Measurements from ENCODE around the gene SEMA5A.

Gene SEMA5A

GRCh38 chr5:9058666-9059065, 487.2 kb downstream of the SEMA5A start:
- DNase-seq (ENCODE audit: low read depth) = no peak

GRCh38 chr5:9058161-9058560, 487.7 kb downstream of the SEMA5A start:
- no peak for DNase-seq (ENCODE audit: low read depth)

GRCh38 chr5:9057406-9058000, 488.4 kb downstream of the SEMA5A start:
- DNase-seq (ENCODE audit: low read depth) = no peak

DNA sequence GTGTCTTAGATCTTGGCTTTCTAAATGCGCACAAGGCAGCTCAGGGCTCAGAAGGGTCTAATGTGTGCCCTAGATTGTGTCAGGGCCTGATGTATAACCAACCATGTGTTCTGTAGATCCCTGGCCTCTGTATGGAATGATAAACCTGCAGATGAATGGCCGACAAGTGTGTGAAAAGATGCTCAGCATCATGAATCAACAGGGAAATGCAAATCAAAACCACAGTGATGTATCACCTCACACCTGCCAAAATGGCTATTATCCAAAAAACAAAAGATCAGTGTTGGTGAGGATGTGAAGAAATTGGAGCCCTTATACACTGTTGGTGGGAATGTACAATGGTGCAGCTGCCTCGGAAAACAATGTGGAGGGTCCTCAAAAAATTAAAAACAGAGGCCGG, 489.8 kb downstream of the SEMA5A start:
- DNase-seq (ENCODE audit: low read depth) = no peak

GRCh38 chr5:9054821-9055589, 490.9 kb downstream of the SEMA5A start:
- no peak for DNase-seq (ENCODE audit: low read depth)

- no peak for DNase-seq (ENCODE audit: low read depth)
Observed at GRCh38 chr5:9054322-9054721, 491.6 kb downstream of the SEMA5A start.

- no peak for DNase-seq (ENCODE audit: low read depth)
Observed at GRCh38 chr5:9052421-9052820, 493.5 kb downstream of the SEMA5A start.

DNA sequence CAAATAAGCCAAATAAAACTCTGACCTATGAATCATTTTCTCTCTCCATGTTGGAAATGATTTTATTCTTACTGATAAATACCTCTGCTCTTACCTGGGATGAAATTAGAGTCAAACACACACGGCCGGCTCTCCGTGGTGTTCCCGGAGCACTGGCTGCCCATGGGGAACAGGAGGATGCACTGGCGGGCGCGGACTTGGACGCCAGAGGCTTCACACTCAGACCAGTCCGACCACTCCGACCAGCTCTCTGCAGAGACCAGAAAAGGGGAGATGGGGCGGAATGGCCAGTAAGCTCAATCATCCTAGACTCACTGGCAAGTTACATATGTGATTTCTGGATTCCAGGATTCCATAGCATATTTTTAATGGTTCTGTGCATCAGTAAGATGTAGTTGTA, 494.1 kb downstream of the SEMA5A start:
- DNase-seq (ENCODE audit: low read depth) = no peak

- DNase-seq (ENCODE audit: low read depth) = no peak
Observed at GRCh38 chr5:9047932-9048331, 497.9 kb downstream of the SEMA5A start.

- DNase-seq (ENCODE audit: low read depth) = no peak
Observed at GRCh38 chr5:9046756-9047481, 499.0 kb downstream of the SEMA5A start.

DNA sequence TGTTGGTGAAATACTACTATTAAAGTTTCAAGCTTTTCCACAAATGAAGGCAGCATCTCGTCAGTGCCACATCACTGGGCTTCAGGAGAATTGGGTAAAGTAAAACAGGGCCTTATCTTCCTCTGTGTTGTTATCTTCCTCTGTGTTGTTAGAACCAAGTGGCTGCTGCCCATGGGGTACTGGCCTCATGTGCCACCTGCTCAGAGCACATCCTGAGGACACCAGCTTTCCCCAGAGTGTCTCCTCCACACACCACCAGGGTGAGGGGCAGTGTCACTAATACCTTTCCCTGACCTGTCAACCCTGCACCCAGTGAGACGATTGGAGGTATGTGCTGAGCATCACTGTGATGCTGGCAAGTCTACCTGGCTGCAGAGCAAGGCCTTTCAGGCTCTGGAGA, 499.9 kb downstream of the SEMA5A start:
- DNase-seq (ENCODE audit: low read depth) = no peak

DNA sequence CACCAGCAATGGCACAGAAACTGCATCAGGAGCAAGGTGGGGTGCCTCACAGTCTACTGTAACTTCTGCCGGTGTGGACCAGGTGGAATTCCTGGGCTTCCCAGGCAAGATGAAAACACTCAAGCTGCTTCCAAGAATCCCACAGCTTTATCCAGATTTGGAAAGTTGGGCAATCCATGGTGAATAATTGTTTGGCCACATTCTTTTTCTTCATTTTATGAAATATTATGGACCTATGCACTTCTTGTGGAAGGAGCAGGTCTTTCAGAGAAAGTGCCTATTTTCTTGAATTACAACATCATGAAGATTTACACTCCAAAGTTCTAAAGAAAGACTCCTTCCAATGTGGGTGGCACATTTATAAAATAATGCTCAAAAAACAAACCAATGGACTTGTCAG, 503.6 kb downstream of the SEMA5A start:
- no peak for DNase-seq (ENCODE audit: low read depth)

GRCh38 chr5:9040475-9040874, 505.4 kb downstream of the SEMA5A start:
- DNase-seq (ENCODE audit: low read depth) = no peak

DNA sequence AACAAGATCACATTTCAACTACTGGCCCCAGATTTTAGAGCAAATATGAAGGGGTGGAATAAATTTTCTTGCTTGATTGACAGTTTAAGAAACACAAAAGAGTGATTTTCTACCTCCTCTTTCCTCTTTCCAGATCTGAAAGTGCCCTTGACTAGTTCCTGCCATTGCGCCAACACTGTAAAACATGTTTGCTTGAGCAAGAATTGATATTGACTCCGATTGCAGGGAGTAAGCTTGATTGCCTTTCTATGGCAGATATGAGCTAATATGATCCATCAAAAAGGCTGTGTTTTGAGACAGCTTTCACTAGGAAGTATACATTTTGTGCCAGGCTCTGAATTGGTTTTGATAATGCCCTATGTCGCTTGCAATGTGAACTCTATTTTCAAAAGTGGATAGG, 508.8 kb downstream of the SEMA5A start:
- DNase-seq (ENCODE audit: low read depth) = no peak

GRCh38 chr5:9035346-9035745, 510.5 kb downstream of the SEMA5A start:
- no peak for DNase-seq (ENCODE audit: low read depth)

- no peak for DNase-seq (ENCODE audit: low read depth)
Observed at GRCh38 chr5:9034649-9035048, 511.2 kb downstream of the SEMA5A start.

DNA sequence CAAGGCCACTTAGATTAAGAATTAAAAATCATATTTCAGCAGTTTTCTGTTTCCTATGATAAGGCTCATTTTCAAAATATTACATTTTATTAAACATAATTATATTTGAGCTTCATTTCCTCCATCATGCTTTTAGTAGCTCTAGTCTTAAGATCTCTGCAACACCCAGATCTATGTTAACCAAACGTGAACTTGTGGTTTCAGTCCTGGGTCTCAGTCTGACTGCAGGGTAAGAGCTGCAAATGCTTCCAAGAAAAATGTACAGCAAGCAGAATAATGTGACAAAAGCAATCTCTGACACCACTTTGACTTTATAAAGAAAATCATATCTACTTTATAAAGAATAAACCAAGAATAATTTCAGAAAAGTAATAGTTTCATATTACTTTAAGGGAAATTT, 512.4 kb downstream of the SEMA5A start:
- DNase-seq (ENCODE audit: low read depth) = no peak

GRCh38 chr5:9025942-9026341, 519.9 kb downstream of the SEMA5A start:
- DNase-seq (ENCODE audit: low read depth) = no peak

DNA sequence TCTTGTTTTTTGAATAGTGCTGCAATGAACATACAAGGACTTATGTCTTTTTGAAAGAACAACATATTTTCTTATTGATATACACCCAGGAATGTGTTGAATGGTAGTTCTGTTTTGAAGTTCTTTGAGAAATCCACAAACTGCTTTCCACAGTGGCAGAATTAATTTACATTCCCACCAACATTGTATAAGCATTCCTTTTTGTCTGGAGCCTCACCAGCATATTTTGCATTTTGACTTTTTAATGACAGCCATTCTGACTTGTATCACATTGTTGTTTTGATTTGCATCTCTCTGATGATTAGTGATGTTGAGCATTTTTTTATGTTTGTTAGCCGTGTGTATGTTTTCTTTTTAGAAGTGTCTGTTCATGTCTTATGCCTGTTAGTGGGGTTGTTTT, 524.9 kb downstream of the SEMA5A start:
- no peak for DNase-seq (ENCODE audit: low read depth)

- no peak for DNase-seq (ENCODE audit: low read depth)
Observed at GRCh38 chr5:9015937-9016270, 530.0 kb downstream of the SEMA5A start.

DNA sequence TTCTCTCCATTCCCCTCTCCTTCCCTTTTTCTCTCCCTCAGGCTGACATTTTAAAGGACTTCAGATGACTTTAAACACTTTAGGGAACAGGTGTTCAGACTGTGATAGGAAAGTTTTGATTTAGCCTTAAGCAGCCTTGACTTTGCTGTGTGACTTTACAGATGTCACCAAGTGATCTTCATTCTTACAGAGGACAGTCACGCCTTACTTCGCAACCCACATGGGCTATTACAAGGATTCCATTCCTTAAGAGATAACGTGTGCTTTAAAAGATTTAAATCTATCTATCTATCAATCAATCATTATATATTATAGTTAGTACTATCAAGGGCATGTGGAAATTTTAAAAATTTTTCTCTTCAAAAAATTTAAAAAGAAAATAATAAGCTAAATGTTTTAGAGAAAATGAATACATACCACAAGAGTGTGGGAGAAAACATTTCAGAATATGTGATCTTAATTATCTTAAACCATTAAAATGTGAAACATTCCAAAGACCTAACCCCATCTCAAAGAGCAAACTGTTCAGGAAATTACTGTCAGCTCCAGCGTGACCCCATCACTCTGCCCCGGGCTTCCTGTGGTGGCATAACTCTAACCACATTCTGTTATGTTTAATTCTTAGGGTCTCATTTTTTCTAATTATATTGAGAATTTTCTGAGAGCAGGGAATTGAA, 530.5 kb downstream of the SEMA5A start:
- DNase-seq (ENCODE audit: low read depth) = no peak

- no peak for DNase-seq (ENCODE audit: low read depth)
Observed at GRCh38 chr5:9013147-9013546, 532.7 kb downstream of the SEMA5A start.
